ENCODE measurements around the gene CWC25.
A peak's percentile ranks its signal among the peaks of the same experiment; 100 is the strongest.

CWC25 gene

DNA sequence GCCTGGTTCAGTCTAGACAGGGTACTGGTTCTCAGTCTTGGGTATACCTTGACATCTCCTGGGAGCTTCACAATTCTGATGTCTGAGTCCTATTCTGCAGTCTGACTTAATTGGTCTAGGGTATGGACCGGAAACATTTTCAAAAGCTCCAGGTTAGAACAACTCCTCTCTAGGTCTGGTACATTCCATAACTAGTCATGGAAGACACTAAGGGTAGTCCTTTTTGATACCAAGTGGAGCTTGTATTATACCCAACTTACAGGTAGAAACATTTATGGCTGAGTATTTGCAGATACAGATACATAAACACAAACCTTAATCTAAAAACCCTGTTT is 23.4 kb upstream of the CWC25 start:
- no peaks in the 10 kb centered on the region; the same call in 1 of the 2 replicates for H3K4me1 ChIP-seq
- no peak for TF ChIP-seq CTCF (IDR thresholded peaks at IDR 0.05; ENCODE audit: low read depth, low read length)
- H3K9me3 ChIP-seq = no peaks in the 10 kb centered on the region
- DNase-seq = no peak
- peaks cover 69% of the 10 kb centered on the region for H3K36me3 ChIP-seq
- no peaks in the 10 kb centered on the region; the same call in 1 of the 2 replicates for H3K27me3 ChIP-seq
- H3K4me3 ChIP-seq (ENCODE audit: low read depth, low read length) = no peak overlapping the region

GRCh38 chr17:38844261-38844757 is 19.2 kb upstream of the CWC25 start:
- Histone ChIP-seq H3K4me1 (no peaks in the 10 kb centered on the region), H3K9me3 (no peaks in the 10 kb centered on the region), H3K36me3 (peaks cover 28% of the 10 kb centered on the region), H3K27me3 (no peaks in the 10 kb centered on the region; the same call in 1 of the 2 replicates), H3K4me3 (ENCODE audit: low read depth, low read length) (no peak overlapping the region)
- no peak for TF ChIP-seq CTCF (IDR thresholded peaks at IDR 0.05; ENCODE audit: low read depth, low read length)
- DNase-seq = no peak

DNA sequence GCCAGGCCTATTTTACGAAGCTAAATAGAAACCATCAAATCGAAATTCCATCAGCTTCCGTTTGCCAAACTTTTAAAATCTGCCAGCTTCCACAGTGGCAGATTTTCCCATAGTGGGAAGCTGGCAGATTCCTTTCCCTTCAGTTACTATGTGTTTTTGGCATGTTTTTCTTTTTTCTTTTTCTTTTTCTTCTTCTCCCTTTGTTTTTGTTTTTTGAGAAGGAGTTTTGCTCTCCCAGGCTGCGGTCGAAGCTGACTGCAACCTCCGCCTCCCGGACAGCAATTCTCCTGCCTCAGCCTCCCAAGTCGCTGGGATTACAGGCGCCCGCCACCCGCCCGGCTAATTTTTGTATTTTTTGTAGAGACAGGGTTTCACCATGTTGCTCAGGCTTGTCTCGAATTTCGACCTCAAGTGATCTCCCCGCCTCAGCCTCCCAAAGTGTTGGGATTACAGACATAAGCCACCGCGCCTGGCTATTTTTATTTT is 684 bp upstream of the CWC25 start:
- no peak for DNase-seq
- no peaks in the 10 kb centered on the region; the same call in 1 of the 2 replicates for H3K4me1 ChIP-seq
- peak overlapping the region; percentile 99 for H3K4me3 ChIP-seq (ENCODE audit: low read depth, low read length)
- TF ChIP-seq CTCF (IDR thresholded peaks at IDR 0.05; ENCODE audit: low read depth, low read length) = no peak
- no peaks in the 10 kb centered on the region for H3K9me3 ChIP-seq
- H3K36me3 ChIP-seq = peaks cover 6% of the 10 kb centered on the region
- no peaks in the 10 kb centered on the region for H3K27me3 ChIP-seq

- no peak for DNase-seq
- TF ChIP-seq CTCF (IDR thresholded peaks at IDR 0.05; ENCODE audit: low read depth, low read length) = peak; percentile 37
- H3K4me1 ChIP-seq = no peaks in the 10 kb centered on the region
- H3K36me3 ChIP-seq = peaks cover 53% of the 10 kb centered on the region
- H3K27me3 ChIP-seq = no peaks in the 10 kb centered on the region
- H3K9me3 ChIP-seq = no peaks in the 10 kb centered on the region
- H3K4me3 ChIP-seq (ENCODE audit: low read depth, low read length) = no peak overlapping the region
Measured at GRCh38 chr17:38815576-38816193, 9.4 kb downstream of the CWC25 start.

GRCh38 chr17:38809828-38810227 is 15.3 kb downstream of the CWC25 start:
- TF ChIP-seq CTCF (IDR thresholded peaks at IDR 0.05; ENCODE audit: low read depth, low read length) = no peak
- H3K4me3 ChIP-seq (ENCODE audit: low read depth, low read length) = no peak overlapping the region
- H3K27me3 ChIP-seq = no peaks in the 10 kb centered on the region
- no peaks in the 10 kb centered on the region for H3K4me1 ChIP-seq
- H3K9me3 ChIP-seq = no peaks in the 10 kb centered on the region
- DNase-seq = no peak
- peaks cover 62% of the 10 kb centered on the region for H3K36me3 ChIP-seq

- Histone ChIP-seq H3K27me3 (no peaks in the 10 kb centered on the region), H3K36me3 (peaks cover 40% of the 10 kb centered on the region), H3K9me3 (no peaks in the 10 kb centered on the region), H3K4me3 (ENCODE audit: low read depth, low read length) (peak overlapping the region; percentile 75), H3K4me1 (peaks cover 3% of the 10 kb centered on the region)
- no peak for DNase-seq
- no peak for TF ChIP-seq CTCF (IDR thresholded peaks at IDR 0.05; ENCODE audit: low read depth, low read length)
Measured at GRCh38 chr17:38800237-38800760, 24.8 kb downstream of the CWC25 start.

All from BE2C (cell line).